Coronary artery (tissue), 2 donors: ENCODE data around the gene TERC.
"Not testable (repeated sequence)": the region's sequence is repeated elsewhere in the genome, so short reads cannot be mapped to it uniquely, and the experiment has no call there.

Source experiments
- DNase-seq: peaks from one replicate; pipeline ENCODE4 v3.0.0-alpha.2; 2017; ENCODE audit warnings: low spot score
- H3K27ac ChIP-seq, 2 donors: fragments of 200-600 bp; sonication (generic); one replicate each; pipeline ENCODE4 v1.5.1; 2016 to 2019
- H3K4me3 ChIP-seq: fragments of 200-600 bp; sonication (generic); 2 replicates; pipeline ENCODE4 v1.5.1; 2016; ENCODE audit warnings: mild to moderate bottlenecking, moderate library complexity
- TF ChIP-seq, protein P1 (sequence below): fragments of 200-600 bp; sonication (generic); IDR thresholded peaks from one replicate; pipeline ENCODE4 v1.5.1; 2019; ENCODE audit warnings: antibody characterized with exemption

Gene TERC

DNA sequence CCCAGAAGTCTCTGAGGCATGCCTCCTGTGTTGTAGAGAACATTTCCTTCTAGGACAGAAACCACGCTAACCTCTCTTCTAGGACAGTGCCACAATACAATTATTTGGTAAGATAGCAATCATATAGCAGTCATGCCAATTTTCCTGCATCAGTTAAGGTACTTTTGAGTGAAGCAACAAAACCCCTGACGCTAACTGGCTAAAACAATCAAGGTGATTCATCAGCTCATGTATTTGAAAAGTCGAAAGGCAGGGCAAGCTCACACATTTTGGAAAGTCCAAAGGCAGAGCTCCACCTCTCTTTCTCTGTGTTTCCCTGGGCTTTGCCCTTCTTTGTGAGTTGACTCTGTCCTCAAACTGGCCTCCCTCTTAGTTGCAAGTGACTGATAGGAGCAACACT, 10.1 kb downstream of the TERC start:
- no peak overlapping the region for H3K4me3 ChIP-seq
- no peak for DNase-seq
- TF ChIP-seq, protein P1, sequence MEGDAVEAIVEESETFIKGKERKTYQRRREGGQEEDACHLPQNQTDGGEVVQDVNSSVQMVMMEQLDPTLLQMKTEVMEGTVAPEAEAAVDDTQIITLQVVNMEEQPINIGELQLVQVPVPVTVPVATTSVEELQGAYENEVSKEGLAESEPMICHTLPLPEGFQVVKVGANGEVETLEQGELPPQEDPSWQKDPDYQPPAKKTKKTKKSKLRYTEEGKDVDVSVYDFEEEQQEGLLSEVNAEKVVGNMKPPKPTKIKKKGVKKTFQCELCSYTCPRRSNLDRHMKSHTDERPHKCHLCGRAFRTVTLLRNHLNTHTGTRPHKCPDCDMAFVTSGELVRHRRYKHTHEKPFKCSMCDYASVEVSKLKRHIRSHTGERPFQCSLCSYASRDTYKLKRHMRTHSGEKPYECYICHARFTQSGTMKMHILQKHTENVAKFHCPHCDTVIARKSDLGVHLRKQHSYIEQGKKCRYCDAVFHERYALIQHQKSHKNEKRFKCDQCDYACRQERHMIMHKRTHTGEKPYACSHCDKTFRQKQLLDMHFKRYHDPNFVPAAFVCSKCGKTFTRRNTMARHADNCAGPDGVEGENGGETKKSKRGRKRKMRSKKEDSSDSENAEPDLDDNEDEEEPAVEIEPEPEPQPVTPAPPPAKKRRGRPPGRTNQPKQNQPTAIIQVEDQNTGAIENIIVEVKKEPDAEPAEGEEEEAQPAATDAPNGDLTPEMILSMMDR: no peak
- H3K27ac ChIP-seq: no peak overlapping the region

DNA sequence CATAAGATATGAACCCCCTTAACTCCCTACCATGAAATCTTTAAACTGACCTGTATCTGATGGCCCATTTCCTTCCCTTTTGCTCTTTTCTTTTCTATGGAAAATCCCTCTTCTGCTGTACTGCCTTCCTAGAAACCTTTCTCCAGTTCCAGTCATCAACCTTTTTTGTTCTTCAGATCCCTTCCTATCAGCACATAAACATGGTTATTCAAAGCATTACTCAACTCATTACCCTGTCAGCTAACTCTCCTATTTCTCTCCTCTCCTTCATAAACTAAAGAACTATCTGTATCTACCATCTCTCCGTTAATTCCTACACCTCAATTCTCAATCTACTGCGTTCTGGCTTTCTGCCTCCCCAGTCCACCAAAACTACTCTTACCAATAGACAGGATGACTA, 13.0 kb downstream of the TERC start:
- TF ChIP-seq, protein P1: no peak
- no peak for DNase-seq
- Histone ChIP-seq H3K27ac (no peak overlapping the region), H3K4me3 (no peak overlapping the region)

DNA sequence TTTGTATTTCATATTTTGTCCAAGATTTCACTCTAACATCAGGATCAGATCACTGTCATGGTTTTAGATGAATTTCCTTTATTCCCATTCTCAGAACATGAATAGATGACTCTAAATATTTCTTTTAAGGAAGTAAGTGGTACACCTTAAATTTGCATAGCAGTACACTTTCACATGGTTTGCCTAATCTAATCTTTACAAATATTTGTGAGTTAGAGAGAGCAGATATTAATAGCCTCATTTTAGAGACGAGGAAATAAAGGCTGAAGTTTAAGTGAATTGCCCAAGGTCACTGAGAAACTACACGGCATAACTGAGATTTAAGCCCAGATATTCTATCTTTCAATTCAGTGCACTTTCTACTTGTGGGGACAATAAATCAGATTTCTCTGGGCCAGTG, 14.2 kb downstream of the TERC start:
- H3K27ac ChIP-seq: no peak overlapping the region
- DNase-seq: no peak
- TF ChIP-seq, protein P1: no peak
- no peak overlapping the region for H3K4me3 ChIP-seq

DNA sequence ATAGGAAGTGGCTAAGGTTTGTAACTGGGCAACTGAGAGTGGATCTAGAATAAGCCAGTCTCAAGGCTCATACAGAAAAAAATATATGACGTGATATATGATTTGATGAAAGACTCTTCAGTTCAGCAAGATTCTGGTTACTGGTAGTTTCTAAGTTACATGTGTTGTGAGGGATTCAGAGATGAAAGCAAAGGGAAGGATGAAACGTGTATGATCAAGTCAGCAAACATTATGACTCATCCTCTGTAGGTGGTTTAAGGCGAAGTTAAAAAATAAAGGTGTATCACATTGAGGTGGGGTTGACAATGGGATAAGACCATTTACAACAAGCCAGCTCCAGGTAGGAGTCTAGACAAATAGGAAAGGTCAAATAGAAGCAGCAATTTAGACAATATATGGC, 16.2 kb downstream of the TERC start:
- H3K4me3 ChIP-seq: no peak overlapping the region
- TF ChIP-seq, protein P1: no peak
- no peak for DNase-seq

DNA sequence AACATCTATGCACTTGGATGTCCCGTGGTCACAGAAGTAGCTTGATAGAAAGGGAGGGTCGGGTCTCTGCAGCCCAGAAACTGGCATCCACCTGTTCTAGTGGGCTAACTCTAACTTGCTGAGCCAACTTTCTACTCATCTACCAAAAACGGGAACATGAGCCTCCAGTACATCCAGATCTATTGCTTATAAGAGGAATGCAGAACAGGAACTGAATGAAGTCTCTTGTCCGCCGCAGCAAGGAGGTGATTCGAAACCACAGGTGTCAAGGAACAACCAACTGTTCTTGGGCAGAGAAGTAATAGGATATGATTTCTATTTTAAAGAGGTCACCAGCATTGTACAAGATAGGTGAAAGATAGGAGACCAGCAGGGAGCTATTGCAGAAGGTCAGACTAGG, 17.9 kb downstream of the TERC start:
- DNase-seq: no peak

More for the DNA sequence above, 16.2 kb downstream of the TERC start:
- H3K27ac ChIP-seq: no peak overlapping the region

DNA sequence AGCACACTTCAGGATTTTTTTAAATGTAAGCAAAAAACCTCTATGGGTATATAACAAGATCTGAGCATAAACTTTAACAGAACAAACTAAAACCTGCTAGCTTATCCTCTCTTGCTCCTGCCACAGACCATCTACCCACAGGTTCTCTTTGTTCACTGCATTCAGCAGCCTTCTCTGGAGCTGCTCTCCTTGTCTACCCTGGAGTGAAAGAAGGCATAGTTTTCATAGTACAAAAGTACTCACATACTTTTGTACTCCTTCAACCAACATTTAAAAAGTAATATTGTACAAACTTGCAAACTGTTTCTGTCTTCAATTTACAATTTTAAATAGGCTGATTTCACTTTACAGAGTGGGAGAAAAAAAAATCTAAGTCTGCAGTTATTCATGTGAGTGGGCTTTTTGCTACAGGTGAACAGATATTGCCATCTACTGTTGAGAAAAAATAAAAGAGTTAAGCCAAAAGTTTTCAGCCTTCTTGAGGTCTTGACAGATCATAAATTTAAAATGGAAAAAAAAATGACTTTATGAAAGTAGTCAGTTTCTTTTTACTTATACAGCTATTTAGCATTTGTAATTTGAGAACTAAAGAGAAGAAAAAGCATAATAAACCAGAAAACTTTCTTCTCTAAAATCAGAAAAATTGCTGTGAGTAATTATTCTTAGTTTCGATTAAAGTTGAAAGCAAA, 20.4 kb downstream of the TERC start:
- H3K4me3 ChIP-seq: no peak overlapping the region
- no peak for DNase-seq
- TF ChIP-seq, protein P1: no peak
- H3K27ac ChIP-seq: no peak overlapping the region

More for the DNA sequence above, 17.9 kb downstream of the TERC start:
- Histone ChIP-seq H3K4me3 (no peak overlapping the region), H3K27ac (no peak overlapping the region)
- TF ChIP-seq, protein P1: no peak

DNA sequence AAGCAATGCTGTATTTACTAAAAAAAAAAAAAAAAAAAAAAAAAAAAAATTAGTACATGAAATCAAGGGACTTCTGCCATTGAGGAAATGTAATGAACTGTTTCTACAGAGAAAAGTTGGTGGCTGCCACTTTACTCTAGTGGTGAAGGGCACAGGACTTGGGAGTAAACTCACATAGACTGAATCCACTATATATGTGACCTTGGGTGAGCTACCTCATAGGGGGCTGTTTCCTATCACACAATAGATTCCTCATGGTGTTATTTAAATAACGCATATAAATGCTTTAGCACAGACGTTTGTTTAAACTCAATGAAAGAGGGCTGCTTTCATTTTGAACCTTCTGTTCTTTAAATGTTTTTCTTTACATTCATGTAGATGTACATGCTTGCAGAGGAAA, 25.8 kb downstream of the TERC start:
- TF ChIP-seq, protein P1: no peak
- Histone ChIP-seq H3K27ac (no peak overlapping the region), H3K4me3 (no peak overlapping the region)
- no peak for DNase-seq

DNA sequence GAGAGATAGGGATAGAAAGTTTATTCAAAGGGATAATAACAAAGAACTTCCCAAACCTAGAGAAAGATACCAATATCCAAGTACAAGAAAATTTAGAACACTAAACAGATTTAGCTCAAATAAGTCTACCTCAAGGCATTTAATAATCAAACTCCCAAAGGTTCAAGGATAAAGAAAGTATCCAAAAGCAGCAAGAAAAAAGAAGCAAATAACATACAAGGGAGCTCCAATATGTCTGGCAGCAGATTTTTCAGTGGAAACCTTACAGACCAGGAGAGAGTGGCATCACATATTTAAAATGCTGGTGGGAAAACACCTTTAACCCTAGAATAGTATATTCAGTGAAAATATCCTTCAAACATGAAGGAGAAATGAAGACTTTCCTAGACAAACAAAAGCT, 33.0 kb downstream of the TERC start:
- not testable (repeated sequence) for H3K4me3 ChIP-seq, DNase-seq, H3K27ac ChIP-seq
